Skeletal muscle cell (primary cell): ENCODE measurements around the gene PCNX1.
"Not testable (repeated sequence)": the region's sequence is repeated elsewhere in the genome, so short reads cannot be mapped to it uniquely, and the experiment has no call there.

Source experiments
- DNase-seq: peaks from one replicate; pipeline ENCODE4 v3.0.0-alpha.2; 2010; ENCODE audit warnings: low read depth
- H3K4me3 ChIP-seq: 2 replicates; pipeline ENCODE4 v1.5.1; 2011; ENCODE audit warnings: low read depth, mild to moderate bottlenecking, control low read depth, low read length, moderate library complexity

The PCNX1 gene

DNA sequence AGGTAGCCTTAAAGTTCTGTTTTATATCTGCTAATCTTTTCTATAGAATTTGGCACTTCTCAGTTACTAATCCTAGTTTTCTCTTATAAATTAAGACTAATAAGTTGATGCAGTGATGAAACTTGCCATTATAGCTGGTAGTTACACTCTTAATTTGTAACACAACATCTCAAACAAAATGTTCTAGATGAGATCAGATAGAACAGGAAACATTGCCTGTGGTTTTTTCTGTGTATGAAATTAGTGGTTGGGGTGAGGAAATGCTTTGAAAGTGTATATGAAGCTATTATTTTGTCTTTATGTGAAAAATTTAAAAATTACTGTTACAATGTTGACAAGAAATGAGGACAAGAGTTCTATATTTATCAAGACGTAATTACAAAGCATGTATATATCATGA, 91.9 kb downstream of the PCNX1 start:
- H3K4me3 ChIP-seq, result no peak overlapping the region
- no peak for DNase-seq

DNA sequence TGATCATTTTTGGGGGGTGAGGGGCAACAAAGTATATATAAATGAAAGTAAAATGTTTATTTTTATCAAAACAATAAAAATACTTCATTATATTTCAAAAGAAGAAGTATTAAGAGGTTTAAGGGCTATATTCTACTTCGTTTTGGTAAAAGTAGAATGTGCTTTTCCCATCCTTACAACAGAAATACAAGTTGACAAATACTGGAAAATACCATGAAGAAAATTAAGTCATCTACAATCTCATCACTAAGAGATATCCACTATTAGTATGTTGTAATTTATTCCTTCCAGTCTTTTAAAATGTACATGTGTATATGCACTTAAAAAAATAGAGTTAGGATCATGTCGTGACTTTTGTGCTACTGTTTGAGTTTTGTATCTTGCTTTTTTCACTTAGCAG, 92.8 kb downstream of the PCNX1 start:
- no peak overlapping the region for H3K4me3 ChIP-seq
- DNase-seq, result no peak

DNA sequence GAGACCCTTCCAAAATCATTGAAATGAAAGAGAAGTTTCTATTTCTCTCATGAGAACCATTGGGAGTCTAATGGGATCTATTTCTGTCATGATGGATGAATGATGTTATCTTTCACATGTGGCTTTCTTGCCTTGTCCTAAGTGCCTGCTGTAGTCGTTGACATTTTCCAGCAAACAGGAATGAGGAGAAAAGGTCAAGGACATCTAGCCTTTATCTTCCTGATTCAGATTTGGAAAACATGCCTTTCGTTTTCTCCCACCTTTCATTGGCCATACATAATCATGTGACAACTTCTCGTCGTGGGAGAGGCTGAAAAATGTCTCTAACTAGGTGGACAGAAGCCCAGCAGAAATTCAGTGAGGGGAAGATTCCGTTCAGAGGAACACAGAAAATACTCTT, 94.5 kb downstream of the PCNX1 start:
- H3K4me3 ChIP-seq, result no peak overlapping the region
- DNase-seq, result no peak

DNA sequence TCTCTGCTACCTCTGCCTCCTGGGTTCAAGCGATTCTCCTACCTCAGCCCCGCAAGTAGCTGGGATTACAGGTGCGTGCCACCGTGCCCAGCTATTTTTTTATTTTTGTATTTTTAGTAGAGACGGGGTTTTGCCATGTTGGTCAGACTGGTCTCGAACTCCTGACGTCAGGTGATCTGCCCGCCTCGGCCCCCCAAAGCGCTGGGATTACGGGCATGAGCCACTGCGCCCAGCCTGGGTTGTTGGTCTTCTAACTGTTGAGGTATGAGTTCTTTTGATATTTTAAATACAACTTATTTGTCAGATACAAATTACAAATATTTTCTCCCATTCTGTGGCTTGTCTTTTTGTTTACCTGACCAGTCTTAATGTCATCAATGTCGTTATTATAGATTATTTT, 95.9 kb downstream of the PCNX1 start:
- no peak for DNase-seq
- no peak overlapping the region for H3K4me3 ChIP-seq

DNA sequence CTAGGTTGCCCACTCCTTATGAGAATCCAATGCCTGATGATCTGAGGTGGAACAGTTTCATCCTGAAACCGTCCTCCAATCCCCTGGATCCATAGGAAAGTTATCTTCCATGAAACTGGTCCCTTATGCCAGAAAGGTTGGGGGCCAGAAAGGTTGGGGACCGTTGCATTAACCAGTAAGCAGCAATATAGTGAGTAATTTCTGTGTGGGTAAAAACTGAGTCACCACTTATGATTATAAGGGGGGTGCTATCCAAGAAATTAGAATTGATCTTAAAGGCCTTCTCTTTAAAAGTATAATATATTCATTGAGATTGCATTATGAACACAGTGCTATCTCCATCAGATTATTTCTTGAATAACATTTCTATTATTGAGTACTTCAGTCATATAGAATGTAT, 97.2 kb downstream of the PCNX1 start:
- DNase-seq, result no peak
- no peak overlapping the region for H3K4me3 ChIP-seq

DNA sequence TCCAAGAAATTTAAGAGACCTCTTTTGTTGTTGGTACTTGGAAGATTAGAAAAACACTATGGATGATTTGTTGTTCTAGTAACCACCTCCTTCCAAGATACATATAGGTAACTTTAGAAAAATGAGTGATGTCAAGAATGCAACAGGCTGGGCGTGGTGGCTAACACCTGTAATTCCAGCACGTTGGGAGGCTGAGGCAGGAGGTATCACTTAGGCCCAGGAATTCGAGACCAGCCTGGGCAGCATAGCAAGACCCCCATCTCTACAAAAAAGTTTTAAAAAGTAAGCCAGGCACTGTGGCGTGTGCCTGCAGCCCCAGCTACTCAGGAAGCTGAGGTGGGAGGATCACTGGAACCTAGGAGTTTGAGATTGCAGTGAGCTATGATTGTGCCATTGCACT, 97.8 kb downstream of the PCNX1 start:
- no peak overlapping the region for H3K4me3 ChIP-seq
- no peak for DNase-seq

DNA sequence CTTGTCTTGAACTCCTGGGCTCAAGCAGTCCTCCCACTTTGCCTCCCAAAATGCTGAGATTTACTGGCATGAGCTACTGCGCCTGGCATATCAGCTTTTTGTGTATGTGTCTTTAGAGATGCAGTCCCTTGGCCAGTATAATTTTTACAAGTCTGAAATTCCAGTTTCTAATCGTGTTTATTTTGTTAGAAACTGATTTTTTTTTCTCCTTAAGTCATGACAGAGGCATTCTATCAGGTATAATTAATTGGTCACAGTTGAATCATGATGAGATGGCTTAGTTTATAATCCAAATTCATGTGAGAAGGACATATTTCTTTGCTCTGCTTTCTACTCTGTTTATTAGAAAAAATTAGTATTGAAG, 98.9 kb downstream of the PCNX1 start:
- DNase-seq, result no peak
- H3K4me3 ChIP-seq, result no peak overlapping the region

DNA sequence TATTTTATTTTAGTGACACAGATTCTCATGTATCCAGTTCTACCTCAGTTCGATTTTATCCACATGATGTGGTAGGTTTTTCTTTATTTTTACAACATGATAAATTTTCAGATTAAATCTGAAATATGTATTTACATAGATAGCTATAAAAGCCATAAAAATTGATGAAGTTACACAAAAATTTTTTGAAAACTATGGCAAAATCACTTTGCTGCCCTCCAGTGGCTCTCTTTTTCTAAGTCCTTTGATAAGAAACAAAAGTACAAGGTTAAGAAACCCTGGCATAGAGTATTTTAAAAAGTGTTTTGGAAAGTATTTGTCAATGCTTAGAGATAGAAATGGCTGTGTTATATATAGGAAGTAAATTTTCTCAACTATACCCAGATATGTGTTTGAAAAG, 104.2 kb downstream of the PCNX1 start:
- DNase-seq, result no peak
- H3K4me3 ChIP-seq, result no peak overlapping the region

DNA sequence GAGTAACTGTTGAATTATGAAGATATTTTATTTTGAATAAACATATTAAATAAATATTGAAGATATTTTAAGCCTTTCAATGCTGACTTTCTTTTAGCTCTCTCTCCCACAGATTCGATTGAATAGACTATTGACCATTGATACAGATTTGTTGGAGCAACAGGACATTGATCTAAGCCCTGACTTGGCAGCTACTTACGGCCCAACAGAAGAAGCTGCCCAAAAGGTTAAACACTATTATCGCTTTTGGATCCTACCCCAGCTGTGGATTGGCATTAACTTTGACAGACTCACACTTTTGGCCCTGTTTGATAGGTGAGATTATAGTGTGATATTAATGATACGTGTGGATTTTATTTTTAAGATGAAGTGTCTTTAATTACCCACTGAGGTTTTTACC, 105.6 kb downstream of the PCNX1 start:
- DNase-seq, result no peak
- no peak overlapping the region for H3K4me3 ChIP-seq

DNA sequence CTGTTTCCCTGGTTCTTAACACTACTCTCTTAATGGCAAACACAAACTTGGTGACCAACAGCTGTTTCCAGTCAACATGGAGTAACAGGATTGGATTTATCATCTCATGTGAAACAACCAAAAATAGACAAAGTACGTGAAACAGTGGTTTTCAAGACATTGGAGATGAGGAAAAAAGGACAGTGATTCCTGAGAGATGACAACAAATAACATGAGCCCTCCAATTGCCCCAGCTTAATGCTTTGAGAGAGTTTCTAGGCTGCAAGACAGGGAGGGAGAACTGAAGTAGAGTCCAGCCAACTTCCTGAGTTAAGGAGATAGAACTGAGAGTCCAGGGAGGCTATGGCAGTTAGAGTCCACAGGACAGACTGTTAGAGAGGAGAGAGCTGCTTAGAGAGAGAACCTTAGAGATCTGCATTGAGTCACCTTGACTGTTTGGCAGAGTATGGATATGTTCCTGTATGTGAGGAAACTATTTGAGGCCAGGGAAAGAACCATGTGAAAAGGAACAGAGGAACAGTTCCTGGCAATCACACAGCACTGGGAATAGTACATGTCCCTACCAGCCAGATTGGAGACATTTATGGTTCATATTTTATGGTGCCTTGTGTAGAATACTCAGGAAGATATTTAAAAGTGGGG, 106.4 kb downstream of the PCNX1 start:
- H3K4me3 ChIP-seq, result no peak overlapping the region
- no peak for DNase-seq

DNA sequence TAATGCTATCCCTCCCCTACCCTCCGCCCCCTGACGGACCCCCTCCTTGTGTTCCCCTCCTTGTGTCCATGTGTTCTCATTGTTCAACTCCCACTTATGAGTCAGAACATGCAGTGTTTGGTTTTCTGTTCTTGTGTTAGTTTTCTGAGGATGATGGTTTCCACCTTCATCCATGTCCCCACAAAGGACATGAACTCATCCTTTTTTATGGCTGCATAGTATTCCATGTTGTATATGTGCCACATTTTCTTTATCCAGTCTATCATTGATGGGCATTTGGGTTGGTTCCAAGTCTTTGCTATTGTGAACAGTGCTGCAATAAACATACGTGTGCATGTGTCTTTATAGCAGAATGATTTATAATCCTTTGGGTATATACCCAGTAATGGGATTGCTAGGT, 112.7 kb downstream of the PCNX1 start:
- DNase-seq, H3K4me3 ChIP-seq: not testable (repeated sequence)

DNA sequence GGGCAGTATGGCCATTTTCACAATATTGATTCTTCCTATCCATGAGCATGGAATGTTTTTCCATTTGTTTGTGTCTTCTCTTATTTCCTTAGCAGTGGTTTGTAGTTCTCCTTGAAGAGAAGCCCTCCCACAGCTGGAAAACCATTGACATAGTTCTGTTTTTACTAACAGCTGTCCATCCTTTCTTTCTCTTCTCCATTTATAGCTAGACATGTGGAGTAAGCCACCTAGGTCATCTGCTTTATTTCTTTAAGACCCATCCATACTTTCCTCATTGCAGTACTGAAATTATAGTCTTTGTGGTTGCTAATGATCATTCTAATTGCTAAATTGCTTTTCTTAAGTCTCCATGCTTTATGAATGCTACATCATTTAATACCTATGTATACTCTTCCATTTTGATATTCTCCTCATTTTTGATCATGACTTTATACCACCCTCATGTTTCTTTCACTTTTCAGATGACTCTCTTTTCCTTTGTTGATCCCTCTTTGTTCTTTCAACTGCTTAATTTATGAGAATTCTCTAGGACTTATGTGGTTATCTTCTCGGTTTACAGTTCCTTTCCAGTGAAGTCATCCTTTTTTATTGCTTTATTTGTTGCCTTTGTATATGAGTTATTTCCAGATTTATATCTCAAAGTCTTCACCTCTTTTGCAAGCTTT, 114.2 kb downstream of the PCNX1 start:
- peak; percentile 57 for DNase-seq
- H3K4me3 ChIP-seq, result no peak overlapping the region

DNA sequence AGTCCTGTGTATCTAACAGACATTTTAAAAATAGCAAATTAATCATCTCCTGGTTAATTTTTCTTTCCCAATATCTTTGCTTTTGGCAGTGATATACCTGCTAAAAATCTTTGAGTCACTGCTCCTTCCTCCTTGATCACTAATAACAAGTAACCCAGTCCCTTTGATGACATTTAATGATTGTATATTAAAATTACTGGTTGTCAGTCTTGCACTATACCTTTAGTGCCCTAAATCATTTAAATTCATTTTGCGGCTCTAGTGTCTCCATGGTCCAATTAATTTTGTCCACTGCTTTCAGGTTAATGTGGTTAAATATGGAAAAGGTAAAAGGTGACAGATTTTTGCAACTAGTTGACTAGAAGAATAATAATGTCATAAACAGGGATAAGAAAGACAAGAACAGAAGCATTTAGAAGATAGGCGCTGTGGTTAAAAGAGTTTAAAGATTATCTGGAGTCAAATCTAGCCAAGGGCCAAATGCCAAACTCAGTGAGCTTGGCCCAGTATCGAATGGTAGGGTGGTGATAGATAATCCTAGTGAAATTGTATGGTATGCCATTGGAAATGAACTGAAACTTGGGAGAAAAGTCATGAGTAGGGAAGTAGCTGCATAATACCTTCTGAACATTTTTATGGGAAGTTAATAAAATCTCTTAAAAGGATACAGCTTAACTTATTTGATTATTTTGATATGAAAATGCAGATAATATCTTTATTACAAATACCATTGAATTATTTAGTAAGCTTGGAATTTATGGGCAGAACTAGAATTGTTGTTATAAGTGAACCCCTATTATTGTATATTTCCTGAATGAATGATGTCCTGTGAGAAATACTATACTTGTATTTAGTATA, 115.0 kb downstream of the PCNX1 start:
- DNase-seq, result no peak
- no peak overlapping the region for H3K4me3 ChIP-seq

DNA sequence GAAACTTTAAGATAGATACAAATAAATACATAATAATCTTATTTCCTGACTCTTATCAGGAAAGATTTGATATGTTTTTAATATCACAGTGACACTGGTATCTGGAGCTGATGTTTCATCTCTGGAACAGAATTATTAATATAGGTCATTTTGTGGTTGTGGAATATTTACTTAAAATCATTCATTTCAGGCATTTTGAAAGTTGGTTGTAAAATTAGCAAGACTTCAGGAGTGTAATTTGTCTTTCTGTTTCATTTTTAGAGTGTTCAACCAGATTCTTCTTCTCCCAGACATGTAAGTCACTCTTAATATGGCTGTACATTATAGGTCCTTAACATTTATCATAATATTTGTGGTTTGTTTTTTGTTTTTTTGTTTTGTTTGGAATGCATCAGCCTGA, 115.7 kb downstream of the PCNX1 start:
- no peak for DNase-seq
- H3K4me3 ChIP-seq, result no peak overlapping the region

DNA sequence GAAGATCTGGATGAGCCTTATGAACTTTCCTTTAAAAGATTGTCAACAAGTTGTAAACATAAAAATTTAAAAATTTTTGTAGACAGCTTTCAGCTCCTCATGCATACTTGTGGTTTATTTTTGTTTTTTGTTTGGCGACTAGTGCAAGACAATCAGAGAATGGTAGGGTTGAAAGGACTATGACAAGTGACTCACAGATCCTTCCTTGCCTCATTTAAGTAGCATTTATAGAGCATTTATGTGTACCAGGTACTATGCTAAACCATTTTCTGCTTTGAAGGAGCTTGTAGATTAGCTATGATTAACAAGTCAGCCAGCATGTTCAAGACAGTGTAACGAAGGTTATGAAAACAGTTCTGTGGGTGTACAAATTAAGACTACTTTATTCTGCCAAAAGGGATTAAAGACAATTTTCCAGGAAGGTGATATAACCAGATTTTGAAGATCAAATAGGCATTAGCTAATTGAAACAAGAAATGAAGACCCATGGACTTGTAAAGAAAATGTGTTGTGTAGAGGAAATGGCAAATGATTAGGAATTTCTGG, 122.0 kb downstream of the PCNX1 start:
- no peak overlapping the region for H3K4me3 ChIP-seq
- DNase-seq, result no peak

DNA sequence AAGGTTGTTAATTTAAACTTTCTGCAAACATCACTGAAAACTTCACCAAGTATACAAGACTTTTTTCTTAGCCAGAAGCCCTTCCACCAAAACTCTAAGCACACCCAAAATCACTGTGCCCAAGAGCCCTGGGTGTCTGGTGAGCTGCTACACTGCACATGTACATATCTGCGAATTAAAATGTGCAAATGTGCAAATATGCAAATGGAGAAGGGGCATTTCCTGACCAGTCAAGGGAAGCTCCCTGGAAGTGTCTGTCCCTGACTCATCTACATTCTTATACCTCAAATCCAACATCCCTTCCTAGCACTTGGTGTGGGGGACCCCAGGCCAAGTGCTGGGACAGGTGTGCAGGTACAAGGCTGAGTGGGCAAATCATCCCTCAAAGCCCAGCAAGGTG, 123.7 kb downstream of the PCNX1 start:
- DNase-seq, result no peak
- H3K4me3 ChIP-seq, result no peak overlapping the region

DNA sequence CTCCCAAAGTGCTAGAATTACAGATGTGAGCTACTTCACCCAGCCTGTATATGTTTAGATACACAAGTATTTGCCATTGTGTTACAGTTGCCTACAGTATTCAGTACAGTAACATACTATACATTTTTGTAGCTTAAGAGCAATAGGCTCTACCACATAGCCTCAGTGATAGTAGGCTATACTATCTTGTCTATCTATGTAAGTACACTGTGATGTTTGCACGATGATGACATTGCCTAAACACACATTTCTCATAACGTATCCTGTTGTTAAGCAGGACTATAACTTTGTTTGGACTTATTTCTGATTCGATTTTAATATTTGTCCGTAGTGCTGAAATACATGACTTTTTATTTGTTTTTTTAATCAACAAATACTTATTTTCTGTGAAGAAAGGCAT, 129.2 kb downstream of the PCNX1 start:
- no peak for DNase-seq
- H3K4me3 ChIP-seq, result no peak overlapping the region

DNA sequence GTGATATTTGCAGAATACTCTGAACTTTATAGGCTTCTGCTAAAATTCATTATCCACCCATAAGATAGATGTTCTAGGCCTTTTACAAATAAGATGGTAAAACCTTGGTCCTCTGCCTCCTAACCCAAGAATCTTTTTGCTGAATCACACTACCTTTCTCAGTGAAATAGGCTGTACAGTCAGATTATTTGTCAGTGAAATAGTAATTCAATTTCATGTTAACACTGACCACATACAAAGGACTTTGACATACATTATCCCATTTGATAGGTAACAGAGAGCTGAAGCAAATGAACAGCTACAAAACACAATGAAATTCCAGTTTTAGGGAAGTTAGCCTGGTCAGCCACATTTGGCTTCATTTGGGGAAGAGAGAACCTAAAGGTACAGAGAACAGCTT, 141.1 kb downstream of the PCNX1 start:
- H3K4me3 ChIP-seq, result no peak overlapping the region
- DNase-seq, result no peak

DNA sequence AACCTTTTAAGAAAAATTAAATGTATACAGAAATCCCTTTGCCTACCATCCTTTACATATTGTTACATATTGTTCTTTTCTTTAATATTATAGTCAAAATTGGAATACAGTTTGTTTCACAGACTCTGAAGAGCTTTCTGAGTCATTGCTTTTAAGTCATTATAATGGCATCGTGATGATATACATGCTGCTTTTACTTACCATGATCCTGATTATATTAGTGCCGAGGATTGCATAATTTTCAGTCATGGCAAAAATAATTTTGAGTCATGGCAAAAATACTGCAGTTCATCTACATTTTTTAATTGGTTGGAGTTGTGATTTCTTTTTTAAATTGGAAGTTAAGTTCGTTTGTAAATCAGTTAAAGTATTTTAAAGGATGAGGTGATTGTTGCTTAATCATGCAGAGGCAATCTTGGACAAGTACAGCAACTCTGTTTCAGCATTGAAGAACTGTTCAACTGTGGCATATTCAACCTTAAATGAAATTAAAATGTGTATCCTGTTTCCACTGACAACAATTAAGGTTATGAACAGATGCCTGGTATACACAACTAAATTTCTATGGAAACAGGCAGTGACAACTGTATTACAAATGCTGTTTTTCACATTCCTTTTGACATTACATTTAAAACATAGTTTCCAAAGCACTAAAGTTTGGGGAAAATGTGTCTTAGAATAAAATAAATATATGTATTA, 142.3 kb downstream of the PCNX1 start:
- no peak for DNase-seq

DNA sequence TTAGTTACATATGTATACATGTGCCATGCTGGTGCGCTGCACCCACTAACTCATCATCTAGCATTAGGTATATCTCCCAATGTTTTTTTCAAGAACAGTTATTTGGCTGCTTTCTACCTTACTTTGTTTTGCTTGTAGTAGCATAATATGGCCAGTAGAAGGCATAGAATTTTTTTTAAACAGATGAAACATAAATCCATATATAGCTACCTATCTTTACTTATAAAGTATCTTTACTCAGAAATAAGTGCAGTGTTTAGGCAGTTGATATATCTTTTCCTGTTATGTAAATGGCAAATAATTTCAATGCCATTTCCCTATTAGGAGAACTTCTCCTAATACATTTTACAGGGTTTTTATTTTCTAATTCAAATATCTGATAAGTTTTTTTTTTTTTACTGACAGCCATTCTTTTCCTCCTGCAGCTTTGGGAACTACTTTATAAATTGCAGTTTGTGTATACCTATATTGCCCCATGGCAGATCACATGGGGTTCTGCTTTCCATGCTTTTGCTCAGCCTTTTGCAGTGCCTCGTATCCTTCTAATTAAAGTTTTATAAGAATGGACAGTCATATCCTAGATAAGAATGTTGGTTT, 143.1 kb downstream of the PCNX1 start:
- no peak for DNase-seq
- no peak overlapping the region for H3K4me3 ChIP-seq

More for the DNA sequence above, 142.3 kb downstream of the PCNX1 start:
- no peak overlapping the region for H3K4me3 ChIP-seq
